ENCODE measurements around the gene RRBP1. TPM values are rescaled to one million over a fixed set of nuclear protein-coding genes. Genes with fewer than 3 reads are reported as not detected.

The RRBP1 gene
- total and polyA plus RNA-seq, 12 donors = 23.5 to 71.3 (median 29.7) TPM

- no peaks in the 10 kb centered on the region for H3K27me3 ChIP-seq
- no peak for DNase-seq
- H3K4me3 ChIP-seq = no peak overlapping the region
- H3K9me3 ChIP-seq = no peaks in the 10 kb centered on the region
- 72 to 75% methylated on average over 5 of the region's 5 CpGs for WGBS, 2 donors
- no peak overlapping the region for H3K27ac ChIP-seq
- ATAC-seq = peak in 1 of 8 donors; percentile 30
- TF ChIP-seq CTCF (IDR thresholded peaks at IDR 0.05) = no peak
- peaks cover 0 to 99% (median 26%) of the 10 kb centered on the region in 9 donors for H3K36me3 ChIP-seq
- intact Hi-C loops (cut with DNase I) = loop anchor here in 1 of 10 donors (5.0 kb wide), 1 partner anchor 33 kb away; the partner anchor contains the start of gene DSTN
- peaks cover 0 to 43% (median 14%) of the 10 kb centered on the region in 9 donors for H3K4me1 ChIP-seq
Measured at GRCh38 chr20:17605131-17605660, 76.8 kb downstream of the RRBP1 start.

GRCh38 chr20:17602493-17602892 is 79.5 kb downstream of the RRBP1 start:
- intact Hi-C loops (cut with DNase I) = no loop called here
- no peak overlapping the region for H3K27ac ChIP-seq
- H3K36me3 ChIP-seq = peaks cover 0 to 75% (median 20%) of the 10 kb centered on the region in 9 donors
- ATAC-seq = no peak
- WGBS, 2 donors = 95 to 100% methylated on average over 4 of the region's 4 CpGs
- H3K4me1 ChIP-seq = peaks cover 0 to 44% (median 14%) of the 10 kb centered on the region in 9 donors
- H3K4me3 ChIP-seq = no peak overlapping the region
- no peak for DNase-seq
- no peaks in the 10 kb centered on the region for H3K9me3 ChIP-seq
- no peak for TF ChIP-seq CTCF (IDR thresholded peaks at IDR 0.05)
- H3K27me3 ChIP-seq = no peaks in the 10 kb centered on the region

GRCh38 chr20:17601957-17602356 is 80.1 kb downstream of the RRBP1 start:
- no peak for DNase-seq
- Histone ChIP-seq H3K36me3 (peaks cover 0 to 70% (median 15%) of the 10 kb centered on the region in 9 donors), H3K4me3 (no peak overlapping the region), H3K9me3 (no peaks in the 10 kb centered on the region), H3K4me1 (peaks cover 0 to 49% (median 20%) of the 10 kb centered on the region in 9 donors), H3K27ac (no peak overlapping the region), H3K27me3 (no peaks in the 10 kb centered on the region)
- no peak for ATAC-seq
- 68 to 78% methylated on average over 4 of the region's 4 CpGs for WGBS, 2 donors
- TF ChIP-seq CTCF (IDR thresholded peaks at IDR 0.05) = no peak
- intact Hi-C loops (cut with DNase I) = no loop called here

- ATAC-seq (no peak), DNase-seq (no peak)
- no peak for TF ChIP-seq CTCF (IDR thresholded peaks at IDR 0.05)
- no peaks in the 10 kb centered on the region for H3K27me3 ChIP-seq
- H3K4me1 ChIP-seq = peaks cover 2 to 70% (median 45%) of the 10 kb centered on the region in 9 donors
- H3K27ac ChIP-seq = no peak overlapping the region
- intact Hi-C loops (cut with DNase I) = no loop called here
- H3K9me3 ChIP-seq = no peaks in the 10 kb centered on the region
- no peak overlapping the region for H3K4me3 ChIP-seq
- WGBS, 2 donors = 90 to 92% methylated on average over 1 of the region's 1 CpG
- peaks cover 0 to 31% (median 8%) of the 10 kb centered on the region in 9 donors for H3K36me3 ChIP-seq
Measured at GRCh38 chr20:17598013-17598550, 84.0 kb downstream of the RRBP1 start.
